Sigmoid colon (tissue), 4 donors: ENCODE measurements around the gene SEPTIN3.
A peak's percentile ranks its signal among the peaks of the same experiment; 100 is the strongest.

Source experiments
- CTCF ChIP-seq, 4 experiments: fragments of 450-650 bp in 3 of 4; fragments of 200-600 bp in 1 of 4; IDR thresholded peaks; one replicate each; pipeline ENCODE4 v1.5.1; 2016 to 2019; ENCODE audit warnings: antibody characterized with exemption in 4 of 4, mild to moderate bottlenecking in 3 of 4, moderate library complexity in 2 of 4
- EP300 ChIP-seq, 4 donors: sonication (generic); formaldehyde crosslinking; IDR thresholded peaks; one replicate each; pipeline ENCODE4 v1.6.1; 2017; ENCODE audit warnings: antibody characterized with exemption in 4 of 4
- POLR2A ChIP-seq, 2 donors: fragments of 450-650 bp; IDR thresholded peaks; one replicate each; pipeline ENCODE4 v1.6.1; 2016; ENCODE audit warnings: antibody characterized with exemption in 2 of 2, mild to moderate bottlenecking in 2 of 2, moderate library complexity in 2 of 2
- POLR2AphosphoS5 ChIP-seq, 4 donors: sonication (generic); formaldehyde crosslinking; IDR thresholded peaks; one replicate each; pipeline ENCODE4 v1.6.1; 2017; ENCODE audit warnings: antibody characterized with exemption in 4 of 4

- peak in 1 of 4 experiments; percentile 20 for TF ChIP-seq CTCF (IDR thresholded peaks at IDR 0.05)
- TF ChIP-seq POLR2A (IDR thresholded peaks at IDR 0.05): no peak
- TF ChIP-seq POLR2AphosphoS5 (IDR thresholded peaks at IDR 0.05): no peak
- TF ChIP-seq EP300 (IDR thresholded peaks at IDR 0.05): no peak
These were observed 2.5 kb upstream of the SEPTIN3 start for GRCh38 chr22:41966607-41967240.
